Stimulated activated naive CD4-positive, alpha-beta T cell (primary cell): ENCODE data around the gene ZNF91.
"Not testable (repeated sequence)": the region's sequence is repeated elsewhere in the genome, so short reads cannot be mapped to it uniquely, and the experiment has no call there.

ENCODE experiments used
- DNase-seq, 6 experiments: peaks; one replicate each; lab custom pipeline; 2025; lab: John Stamatoyannopoulos, UW

ZNF91 gene

DNA sequence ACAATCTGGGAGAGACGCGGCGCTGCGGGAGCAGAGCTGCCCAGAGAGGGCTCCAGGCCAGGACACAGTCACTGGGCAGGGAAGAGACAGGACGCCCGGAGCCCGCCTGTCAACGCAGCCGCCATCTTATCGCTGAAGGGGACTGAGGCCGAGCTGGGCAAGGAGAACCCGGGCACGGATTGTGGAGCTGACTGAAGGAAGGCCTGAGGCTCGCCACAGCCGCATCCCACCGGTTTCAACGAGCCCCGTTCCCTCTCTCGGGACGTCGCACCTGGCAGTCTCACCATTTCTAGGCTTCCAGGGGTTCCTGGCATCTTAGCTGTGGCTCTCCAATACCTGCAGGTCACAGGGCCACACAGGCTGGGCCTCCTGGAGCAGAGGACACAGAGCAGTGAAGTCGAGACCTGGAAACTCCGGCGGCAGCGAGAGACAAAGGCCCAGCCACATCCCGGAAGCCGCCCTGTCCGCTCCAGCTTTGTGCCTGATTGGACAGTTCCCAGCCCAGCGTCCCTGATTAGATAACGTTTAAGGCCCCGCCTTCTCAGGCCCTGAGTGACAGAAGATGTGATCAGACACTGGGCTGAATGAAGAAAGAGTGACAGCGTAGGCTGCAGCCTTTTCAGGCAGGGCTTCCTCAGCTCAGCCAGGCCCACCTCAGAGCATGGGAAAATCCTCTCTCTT is at the start of gene ZNF91:
Gene ZNF91, minus strand, starts transcription at position 431 of the 681 bp plus-strand sequence. Its CDS starts 117 bp downstream, at position 314.
- DNase-seq: peak; percentile 84 to 93 (median 91)

DNA sequence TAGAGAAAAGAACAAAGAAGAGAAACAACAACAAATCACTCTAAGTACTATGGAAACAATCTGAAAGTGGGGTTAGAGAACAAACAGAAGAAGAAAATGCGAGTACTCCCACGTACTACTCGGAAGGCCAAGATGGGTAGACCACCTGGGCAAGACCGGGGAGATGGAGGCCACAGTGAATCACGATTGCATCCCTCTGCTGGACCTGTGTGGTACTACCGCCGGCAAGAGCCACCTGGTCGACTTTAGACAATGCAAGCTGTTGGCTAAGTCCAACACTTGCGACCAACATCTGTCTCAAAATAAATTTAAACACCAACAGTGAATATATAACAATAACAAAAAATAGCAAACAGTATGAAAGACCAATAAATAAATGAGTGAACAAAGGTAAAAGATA is 45.5 kb upstream of the ZNF91 start:
- DNase-seq: no peak

GRCh38 chr19:23440207-23440606 is 44.9 kb upstream of the ZNF91 start:
- DNase-seq: no peak

GRCh38 chr19:23439623-23440022 is 44.4 kb upstream of the ZNF91 start:
- DNase-seq: no peak

GRCh38 chr19:23437901-23438300 is 42.6 kb upstream of the ZNF91 start:
- no peak for DNase-seq

- no peak for DNase-seq
Measured at GRCh38 chr19:23436944-23437343, 41.7 kb upstream of the ZNF91 start.

DNA sequence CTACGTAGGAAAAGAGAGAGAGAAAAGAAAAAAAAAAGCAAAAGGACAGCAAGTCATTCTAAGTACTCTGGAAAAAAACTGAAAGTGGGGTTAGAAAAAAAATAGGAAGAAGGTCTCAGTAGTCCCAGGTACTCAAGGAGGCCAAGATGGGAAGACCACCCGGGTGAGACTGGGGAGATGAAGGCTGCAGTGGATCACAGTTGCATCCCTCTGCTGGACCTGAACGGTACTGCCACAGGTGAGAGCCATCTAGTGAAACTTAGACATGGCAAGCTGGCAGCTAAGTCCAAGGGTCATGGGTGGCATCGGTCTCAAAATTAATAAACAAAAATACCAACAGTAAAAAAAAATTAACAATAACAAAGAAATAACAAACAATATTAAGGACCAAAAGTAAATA is 41.0 kb upstream of the ZNF91 start:
- DNase-seq: no peak

DNA sequence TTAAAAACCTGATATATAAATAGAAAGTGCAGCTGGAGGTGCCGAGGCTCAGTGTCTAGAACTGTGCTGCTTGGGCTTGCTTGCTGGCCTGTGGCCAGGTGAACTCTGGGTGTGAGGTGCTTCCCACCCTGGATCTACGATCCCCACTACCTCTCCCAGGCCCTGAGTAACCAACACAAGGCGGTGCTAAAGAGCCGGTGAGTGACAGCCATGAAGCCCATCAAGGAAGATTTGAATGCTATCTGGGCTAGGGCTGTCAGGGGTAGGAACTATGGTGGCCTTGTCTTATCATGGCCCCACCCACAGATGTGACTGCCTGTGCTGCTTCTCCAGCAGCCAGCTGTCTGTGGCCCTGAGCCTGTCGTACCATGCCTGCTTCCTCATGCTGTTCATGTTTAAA is 25.6 kb upstream of the ZNF91 start:
- DNase-seq: no peak

GRCh38 chr19:23419261-23419660 is 24.0 kb upstream of the ZNF91 start:
- not testable (repeated sequence) for DNase-seq

DNA sequence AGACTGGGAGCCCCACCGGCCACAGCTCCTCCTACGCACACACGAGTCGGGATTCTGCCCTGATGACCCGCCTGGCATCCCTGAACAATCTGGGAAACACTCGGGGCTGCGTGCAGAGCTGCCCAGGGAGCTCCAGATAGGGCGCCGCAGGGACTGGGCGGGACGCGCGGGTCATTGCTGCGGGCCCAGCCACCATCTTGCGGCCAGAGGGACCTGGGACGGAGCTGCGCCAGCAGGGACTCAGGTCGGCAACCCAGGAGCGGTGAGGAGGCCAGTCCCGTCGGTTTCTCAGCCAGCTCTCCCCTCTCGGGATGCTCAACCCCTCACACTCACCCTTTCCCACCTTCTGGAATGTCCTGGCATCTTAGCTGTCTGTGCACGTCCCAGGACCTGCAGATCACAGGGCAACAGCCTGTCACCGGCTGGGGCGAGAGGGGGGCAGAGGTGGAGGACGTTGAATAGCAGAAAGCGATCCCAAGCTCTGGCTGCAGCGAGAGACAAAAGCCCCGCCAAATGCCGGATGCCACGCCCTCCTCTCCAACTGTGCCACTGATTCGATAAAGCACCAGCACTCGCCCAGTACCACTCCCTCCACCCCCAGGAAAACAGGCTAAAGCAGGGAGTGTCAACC is 20.4 kb upstream of the ZNF91 start:
- DNase-seq: peak in 2 of 6 experiments; percentile 1 to 18

DNA sequence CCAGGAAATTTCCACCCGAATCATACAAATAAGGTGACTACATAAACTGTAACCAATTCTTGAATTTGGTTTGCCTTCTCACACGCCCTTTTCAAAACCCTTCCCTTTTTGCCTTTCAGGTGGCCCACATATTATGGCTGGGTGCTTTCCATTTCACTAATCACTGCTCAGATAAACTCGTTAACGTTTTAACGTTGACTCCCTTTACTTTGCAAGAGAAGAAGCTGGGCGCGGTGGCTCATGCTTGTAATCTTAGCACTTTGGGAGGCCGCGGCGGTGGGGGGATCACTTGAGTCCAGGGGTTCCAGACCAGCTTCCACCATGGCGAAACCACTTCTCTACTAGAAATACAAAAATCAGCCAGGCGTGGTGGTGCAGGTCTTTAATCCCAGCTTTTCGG is 19.8 kb upstream of the ZNF91 start:
- no peak for DNase-seq

- no peak for DNase-seq
Measured at GRCh38 chr19:23410155-23410554, 14.9 kb upstream of the ZNF91 start.

GRCh38 chr19:23409392-23410048 is 14.2 kb upstream of the ZNF91 start:
- DNase-seq: no peak

- DNase-seq: no peak
Measured at GRCh38 chr19:23407616-23408133, 12.4 kb upstream of the ZNF91 start.

GRCh38 chr19:23406721-23407120 is 11.4 kb upstream of the ZNF91 start:
- no peak for DNase-seq

DNA sequence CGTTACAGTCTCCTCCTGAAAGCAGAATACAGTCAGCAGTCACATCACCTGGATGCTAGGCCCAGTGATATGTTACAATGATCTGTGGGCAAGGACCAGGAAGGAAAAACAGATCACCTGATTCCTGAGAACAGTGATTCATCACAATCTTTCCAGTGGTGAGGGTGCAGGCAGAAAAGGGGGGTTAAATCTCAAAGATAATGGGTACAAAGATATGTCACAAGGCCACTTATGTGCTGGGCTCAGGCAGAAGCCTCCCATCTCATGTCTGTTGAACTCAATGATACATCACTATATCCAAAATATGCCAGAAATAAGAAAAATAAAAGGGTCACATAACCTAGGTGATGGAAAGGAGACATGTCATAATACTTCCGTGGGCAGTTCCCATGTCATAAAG is 10.8 kb upstream of the ZNF91 start:
- DNase-seq: no peak

- DNase-seq: no peak
Measured at GRCh38 chr19:23404676-23405075, 9.4 kb upstream of the ZNF91 start.

DNA sequence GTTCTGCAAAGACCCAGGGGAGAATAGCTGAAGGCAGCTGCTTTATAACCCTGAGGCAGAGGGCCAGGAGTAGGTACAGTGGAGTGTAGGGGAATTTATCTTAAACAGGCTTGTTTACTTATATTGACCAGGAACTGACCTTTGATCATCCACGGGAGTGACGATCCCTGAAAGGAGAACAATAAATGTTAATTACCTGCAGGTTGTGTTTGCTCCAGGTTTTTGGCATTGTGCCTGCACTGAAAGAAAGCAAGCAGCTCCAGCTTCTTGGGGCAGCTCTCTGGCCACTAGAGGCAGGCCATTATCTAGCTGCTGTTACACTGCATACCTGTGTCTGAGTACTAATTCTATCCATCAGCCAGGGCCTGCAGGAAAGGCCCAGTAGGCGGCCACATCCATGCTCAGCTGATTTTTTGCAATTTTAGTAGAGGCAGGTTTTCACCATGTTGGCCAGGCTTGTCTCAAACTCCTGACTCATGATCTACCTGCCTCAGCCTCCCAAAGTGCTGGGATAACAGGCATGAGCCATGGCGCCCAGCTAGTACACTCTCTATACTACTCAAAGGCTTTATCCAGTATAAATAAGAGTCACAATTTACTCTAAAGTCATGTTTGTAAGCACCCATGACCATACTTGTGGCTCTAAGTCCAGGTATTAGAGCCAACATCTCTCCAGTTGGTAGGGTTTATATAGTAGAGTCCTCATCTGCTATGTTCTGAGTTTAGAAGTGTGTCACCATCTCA is 8.5 kb upstream of the ZNF91 start:
- DNase-seq: no peak

DNA sequence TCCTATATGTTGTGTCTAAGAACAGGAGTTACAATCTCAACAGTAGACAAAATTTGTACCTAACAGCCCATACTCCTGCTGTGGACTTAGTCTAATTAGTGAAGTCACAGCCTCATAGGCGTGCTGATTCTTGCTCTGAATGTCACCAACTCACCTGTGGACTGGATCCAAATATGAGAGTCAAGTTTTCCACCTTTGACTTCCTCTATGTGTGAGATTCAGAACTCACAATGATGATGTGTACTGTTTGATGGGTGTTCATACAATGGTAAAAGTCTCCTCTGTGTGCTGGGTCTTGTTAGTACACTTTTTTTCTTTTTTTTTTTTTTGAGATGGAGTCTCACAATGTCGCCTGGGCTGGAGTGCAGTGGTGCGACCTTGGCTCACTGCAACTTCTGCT is 7.8 kb upstream of the ZNF91 start:
- DNase-seq: no peak

DNA sequence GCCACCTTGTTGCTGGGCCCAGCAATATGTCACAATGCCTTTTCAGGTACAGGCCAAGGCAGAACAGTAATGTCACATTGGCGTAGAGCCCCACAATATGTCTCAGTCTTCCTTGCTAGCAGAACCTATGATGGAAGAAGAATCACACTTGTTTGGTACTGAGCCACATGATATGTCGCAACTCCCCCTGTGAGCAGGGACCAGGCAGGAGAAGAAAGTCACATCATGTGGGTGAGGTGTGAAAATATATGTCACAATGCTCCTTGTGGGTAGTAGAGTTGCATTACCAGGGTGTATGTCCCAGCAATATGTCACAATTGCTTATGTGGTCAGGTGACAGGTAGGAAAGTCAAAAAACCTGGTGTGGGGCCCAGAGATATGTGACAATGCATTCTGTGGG is 7.1 kb upstream of the ZNF91 start:
- DNase-seq: no peak

GRCh38 chr19:23401086-23401610 is 5.9 kb upstream of the ZNF91 start:
- no peak for DNase-seq

- no peak for DNase-seq
Measured at GRCh38 chr19:23399443-23399842, 4.2 kb upstream of the ZNF91 start.
